GM21786 (cell line): Measurements from ENCODE around the gene VOPP1.
"Not testable (repeated sequence)": the region's sequence is repeated elsewhere in the genome, so short reads cannot be mapped to it uniquely, and the experiment has no call there.

Source experiments
- ATAC-seq: cut with Tn5 transposase; IDR thresholded peaks from one replicate; pipeline ENCODE4 v1.9.1; 2021; ENCODE audit not compliant: unreplicated experiment

VOPP1 gene

DNA sequence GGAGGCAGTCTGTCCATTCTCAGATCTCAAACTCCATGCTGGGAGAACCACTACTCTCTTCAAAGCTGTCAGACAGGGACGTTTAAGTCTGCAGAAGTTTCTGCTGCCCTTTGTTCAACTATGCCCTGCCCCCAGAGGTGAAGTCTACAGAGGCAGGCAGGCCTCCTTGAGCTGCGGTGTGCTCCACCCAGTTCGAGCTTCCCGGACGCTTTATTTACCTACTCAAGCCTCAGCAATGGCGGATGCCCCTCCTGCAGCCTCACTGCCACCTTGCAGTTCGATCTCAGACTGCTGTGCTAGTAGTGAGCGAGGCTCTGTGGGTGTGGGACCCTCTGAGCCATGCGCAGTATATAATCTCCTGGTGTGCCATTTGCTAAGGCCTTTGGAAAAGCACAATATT, 10.4 kb upstream of the VOPP1 start:
- ATAC-seq, result not testable (repeated sequence)

DNA sequence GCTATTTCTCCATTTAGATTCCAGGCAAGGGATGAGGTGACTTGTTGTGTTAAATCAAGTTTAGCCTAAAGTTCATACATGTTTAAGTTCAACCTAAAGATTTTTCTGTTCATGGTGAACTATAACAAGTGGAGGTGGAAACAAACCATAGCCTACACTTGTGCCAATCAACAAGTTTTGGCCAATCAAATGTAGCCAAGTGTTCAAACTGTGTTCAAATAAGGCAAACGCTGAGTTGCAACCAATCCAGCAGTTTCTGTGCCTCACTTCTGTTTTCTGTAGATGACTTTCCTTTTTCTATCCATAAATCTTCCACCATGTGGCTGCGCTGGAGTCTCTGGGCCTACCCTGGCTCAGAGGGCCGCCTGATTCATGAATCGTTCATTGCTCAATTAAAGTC, 4.5 kb upstream of the VOPP1 start:
- no peak for ATAC-seq

DNA sequence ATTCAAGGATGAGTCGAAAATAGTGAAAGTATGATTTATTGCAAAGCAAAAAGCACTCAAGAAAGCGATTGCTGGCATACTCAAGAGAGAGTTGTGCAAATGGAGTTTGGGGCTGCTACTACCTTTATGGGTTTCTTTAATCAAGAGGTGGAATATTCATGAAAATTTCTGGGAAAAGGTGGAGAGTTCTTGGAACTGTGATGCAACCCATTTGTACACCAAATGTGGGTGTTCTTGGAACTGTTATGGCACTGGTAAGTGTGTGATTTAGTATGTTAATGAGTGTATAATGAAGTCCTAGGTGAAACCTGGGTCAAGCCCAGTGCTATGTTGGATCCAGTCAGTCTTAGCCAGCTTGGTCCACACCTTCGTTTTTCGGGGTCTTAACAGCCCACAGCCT, 3.4 kb upstream of the VOPP1 start:
- ATAC-seq, result no peak

DNA sequence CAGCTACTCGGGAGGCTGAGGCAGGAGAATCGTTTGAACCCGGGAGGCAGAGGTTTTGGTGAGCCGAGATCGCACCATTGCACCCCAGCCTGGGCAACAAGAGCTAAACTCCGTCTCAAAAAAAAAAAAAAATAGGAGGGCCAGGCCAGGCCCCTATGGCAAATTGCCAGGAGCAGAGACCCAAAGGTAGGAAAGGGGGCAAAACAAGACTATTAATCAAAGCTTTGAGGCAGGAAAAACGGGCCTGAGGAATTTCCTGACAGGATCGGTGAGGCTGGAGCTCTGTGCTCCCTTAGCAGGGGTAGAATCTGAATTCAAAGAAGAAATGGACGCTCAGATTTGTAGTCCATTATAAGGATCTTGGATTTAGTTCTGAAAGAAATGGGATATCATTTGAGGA, 2.8 kb upstream of the VOPP1 start:
- ATAC-seq, result no peak

DNA sequence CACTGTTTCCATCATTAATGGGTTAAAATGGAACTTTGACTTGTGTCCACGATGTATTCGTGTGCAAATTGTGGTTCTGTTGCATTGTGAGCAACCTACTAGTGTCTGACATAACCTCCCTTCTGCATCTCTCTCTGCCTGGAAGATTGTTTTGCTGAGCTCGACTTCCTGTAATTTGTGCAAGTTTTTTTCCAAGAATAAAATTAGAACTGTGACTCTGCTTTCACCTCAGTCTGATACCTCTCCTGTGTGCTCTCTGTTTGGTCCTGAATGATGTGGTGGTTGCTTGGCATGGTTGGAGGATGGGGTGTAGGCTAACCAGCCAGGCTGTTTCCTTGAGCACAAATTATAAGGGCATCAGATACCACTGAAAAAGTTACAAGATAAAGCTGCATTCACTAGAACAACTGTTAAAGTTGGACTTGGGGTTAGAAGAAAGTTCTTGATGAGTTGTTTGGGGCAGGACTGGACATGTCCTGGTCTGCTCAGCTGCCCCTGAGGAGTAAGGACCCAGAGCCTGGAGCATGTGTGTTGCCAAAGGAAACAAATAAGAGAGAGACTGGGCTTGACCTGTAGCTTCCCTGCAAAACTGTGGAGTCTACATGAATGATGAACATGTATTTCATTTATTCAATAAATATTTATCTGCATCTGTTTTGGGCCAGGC, 1.9 kb upstream of the VOPP1 start:
- no peak for ATAC-seq

DNA sequence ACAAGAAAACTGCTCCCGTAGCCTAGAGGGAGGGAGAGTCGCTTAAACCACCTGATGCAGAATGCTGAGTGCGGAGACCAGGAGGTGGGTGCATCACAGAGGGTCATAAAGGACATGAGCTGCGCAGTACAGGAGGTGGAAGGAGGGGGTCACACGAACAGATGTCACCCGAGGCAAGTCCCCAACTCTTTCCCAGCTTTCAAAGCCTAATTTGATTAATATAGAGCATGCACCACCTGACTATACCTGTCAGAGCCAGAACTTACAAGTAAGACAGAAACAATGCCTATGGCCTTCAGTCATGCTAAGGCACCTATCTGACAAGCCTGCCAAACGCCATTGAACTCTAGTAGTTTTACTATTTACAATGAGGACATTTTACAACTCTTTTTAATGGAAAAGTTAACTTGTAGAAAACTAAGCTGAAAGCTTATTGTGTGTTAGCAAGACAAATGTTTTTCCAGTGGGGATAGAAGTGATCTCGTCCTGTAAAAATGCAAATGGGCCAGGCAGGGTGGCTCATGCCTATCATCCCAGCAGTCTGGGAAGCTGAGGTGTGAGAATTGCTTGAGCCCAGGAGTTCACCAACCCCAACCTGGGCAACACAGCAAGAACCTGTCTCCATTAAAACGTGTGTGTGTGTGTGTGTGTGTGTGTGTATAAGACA, 1.1 kb upstream of the VOPP1 start:
- ATAC-seq, result no peak

DNA sequence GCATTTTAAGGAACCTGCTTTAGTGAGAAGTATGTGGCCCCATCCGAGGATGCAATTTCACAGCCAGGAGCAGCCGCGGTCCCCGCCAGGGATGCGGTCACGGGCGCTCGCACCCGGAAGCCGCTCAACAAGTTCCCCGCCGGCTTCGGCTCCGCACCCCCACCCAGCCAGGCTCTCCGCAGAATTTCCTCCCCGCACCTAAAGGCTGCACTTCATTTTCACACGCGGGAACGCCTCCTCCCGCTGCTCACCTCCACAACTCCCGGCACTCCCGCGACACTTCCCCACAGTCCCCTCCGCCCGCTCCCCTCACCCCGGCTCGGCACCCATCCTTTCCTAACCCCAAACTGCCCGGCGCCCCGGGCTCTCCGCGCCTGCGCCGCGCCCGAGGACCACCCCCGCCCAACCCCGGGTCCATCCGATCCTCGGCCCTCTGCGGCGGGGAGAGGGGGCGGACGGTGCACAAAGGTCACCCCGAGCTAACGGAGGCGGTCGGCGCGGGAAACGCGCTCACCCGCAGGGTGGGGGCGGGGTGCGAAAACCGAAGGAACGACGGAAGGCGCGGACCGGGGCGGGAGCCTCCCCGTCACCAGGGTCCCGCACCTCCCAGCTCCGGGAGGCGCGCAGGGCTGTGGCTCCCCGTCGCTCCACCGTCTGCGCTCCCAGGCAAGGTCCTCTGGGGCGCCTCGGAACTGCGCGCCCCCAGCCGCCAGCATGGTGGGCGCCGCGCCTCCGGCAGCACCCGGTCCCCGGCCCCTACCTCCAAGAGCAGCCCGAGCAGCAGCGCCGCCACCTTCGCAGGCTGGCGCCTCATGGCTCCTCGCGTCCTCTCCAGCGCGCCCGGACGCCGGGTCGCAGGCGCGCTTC, 558 bp downstream of the VOPP1 start:
- ATAC-seq, result peak; percentile 9

DNA sequence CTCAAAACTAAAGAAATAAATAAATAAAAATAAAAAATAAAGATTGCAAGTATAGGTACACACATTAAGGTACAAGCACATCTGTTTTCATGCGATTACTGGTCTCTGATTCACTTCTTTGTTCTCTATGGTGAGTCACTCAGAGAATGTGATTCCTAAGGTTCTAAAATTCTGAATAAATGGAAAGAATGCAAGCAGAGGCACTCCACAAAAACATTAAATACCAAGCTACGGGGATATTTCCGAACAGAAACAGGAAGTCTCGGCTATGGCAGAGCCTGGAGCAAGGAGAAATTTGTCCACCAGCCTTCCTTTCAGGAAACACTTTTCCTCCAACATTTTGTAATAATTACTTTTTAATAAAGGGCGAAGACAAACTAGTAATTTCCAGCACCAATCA, 1.4 kb downstream of the VOPP1 start:
- no peak for ATAC-seq

DNA sequence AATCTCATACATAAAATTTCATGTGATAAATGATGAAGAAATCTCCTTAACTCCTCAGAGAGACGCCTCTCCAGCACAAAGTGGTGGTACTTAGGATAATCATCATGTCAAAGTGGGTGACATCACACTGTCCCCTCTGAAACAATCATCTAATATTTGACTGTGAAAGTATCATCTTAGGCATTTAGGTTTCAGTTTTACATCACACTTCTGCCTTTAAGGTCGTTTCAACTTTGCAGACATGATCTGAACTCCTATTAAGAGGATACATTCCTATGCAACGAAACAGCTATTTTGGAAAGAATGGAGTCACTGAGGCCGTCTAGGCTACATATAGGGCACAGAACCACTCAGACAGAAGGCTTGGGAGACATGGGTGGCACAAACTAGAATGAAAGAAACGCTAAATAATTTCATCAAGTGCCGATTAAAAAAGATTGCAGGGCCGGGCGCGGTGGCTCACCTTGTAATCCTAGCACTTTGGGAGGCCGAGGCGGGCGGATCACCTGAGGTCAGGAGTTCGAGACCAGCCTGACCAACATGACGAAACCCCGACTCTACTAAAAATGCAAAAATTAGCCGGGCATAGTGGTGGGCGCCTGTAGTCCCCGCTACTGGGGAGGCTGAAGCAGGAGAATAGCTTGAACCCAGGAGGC, 2.0 kb downstream of the VOPP1 start:
- ATAC-seq, result peak; percentile 34

DNA sequence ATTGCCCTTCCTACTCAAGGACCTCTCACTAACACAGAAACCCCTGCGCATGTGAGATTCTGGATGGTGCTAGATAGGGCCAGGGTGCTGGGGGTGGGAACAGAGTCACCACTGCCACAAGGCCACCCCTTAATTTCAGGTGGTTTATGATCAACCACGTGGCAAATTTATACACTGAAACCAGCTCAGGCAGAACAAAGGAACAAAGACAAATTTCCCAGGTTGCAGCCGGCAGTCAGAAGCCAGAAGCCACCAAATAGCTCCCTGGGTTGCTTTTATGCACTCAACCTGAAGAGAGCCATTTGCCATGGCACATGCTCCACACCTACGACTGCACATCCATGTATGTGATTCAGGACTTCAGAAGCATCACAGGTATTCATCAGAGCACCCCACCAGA, 2.5 kb downstream of the VOPP1 start:
- ATAC-seq, result peak; percentile 24

DNA sequence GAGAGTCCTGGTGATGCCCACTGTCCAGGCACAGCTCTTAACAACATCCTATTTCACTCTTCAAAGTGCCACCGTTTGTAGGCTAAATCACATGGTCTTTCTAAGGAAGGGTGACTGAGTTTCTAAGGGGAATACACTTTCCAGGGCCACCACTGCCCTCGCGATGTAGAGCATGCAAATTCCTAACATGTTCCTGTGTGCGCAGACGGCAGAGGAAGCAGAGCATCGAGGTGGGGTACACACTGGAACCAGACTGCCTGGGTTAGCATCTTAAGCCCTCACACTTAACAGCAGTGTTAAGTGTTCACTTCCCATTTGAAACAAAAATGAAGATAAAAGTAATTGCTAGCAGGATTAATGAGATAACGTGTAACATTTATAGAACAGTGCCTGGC, 3.0 kb downstream of the VOPP1 start:
- ATAC-seq, result no peak

DNA sequence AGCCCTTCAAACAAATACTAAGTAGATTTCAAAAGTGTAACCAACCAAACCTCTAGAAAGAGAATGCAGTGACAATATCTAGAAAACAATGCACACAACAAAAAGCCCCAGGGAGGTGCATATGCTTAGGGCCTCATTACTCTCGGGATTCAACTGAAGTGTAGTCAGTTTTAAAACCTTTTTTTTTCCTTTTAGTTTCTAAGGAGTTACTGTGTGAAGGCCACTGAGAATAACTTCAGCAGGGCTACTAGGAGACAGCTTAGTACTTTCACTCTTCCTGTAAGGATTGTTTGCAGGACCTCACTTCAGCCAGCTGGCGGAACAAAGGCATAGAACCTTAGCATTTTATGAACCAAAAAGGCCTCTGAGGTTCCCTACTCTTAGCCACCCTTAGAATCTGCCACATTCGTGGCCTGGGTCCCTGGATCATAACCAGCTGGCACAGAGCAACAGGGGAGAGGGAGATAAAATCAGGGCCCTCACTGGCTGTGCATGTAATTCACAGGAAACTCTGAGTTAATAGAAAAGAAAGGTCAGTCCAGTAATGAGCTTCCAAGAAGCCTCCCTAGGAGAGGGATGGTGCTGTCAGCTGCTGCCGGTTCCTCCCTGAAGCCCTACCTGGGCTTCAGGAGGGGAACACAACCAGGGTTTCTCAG, 3.6 kb downstream of the VOPP1 start:
- no peak for ATAC-seq

DNA sequence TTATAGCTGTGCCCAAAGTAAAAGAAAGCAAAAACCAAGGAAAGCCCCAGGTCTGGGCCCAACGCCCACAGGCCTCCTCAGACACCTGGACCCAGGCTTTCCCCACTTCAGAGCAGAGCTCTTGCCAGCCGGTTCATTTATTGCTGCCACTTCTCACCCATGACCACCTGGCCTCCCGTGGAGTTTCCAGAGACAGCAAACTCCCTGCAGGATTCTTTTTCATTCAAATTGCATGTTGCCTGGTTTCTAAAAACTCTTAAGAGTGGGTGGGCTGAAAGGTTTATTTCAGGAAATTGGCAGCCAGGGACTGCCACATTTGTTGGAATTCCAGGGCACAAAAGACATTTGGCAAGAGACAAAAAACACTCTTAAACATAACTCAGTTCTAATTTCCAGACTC, 4.7 kb downstream of the VOPP1 start:
- ATAC-seq, result no peak

DNA sequence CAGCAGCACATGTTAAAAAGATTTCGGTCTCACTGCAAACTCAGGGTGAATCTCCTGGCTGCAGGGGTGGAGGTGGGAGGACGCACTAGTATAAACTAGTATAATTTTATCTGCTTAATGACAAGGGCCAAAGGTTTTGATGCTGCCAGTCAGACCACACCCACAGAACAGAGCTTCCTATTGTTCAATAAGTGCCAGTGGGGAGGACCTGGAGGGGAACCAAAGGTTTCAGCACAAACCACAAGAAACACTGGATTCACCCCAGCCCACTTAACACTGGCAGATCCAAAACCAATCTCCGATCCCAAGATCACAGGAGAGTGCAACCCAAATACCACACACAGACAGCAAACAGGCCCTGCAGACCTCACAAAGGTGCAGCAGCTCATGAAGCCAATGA, 6.6 kb downstream of the VOPP1 start:
- ATAC-seq, result no peak

DNA sequence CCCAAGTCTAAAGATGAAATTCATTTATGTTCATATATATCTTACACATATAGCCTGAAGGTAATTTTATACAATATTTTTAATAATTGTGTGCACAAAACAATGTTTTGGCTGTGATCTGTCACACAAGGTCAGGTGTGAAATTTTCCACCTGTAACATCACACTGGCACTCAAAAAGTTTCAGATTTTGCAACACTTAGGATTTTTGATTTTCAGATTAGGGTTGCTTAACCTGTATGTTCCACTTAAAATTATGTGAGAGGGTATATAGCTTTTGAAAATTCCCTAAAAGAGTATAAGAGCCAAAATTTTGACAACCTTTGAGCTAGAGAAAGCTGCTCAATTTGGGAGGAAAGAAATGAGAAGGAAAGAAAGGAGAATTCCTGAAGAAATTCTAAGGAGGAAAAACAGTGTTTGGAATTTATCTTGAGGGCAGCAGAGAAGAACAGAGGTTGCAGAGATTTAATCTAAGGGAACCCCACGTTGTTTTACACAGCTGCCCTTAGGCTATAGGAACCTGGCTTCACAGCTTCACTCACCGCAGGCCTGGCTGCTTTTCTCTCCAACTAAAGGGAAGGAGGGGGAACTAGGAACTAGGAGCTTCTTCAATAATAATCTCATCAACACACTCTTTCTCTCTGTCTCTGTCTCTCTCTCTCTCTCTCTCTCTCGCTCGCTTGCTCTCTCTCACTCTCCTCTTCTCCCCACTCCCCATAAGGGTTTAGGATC, 8.5 kb downstream of the VOPP1 start:
- no peak for ATAC-seq

DNA sequence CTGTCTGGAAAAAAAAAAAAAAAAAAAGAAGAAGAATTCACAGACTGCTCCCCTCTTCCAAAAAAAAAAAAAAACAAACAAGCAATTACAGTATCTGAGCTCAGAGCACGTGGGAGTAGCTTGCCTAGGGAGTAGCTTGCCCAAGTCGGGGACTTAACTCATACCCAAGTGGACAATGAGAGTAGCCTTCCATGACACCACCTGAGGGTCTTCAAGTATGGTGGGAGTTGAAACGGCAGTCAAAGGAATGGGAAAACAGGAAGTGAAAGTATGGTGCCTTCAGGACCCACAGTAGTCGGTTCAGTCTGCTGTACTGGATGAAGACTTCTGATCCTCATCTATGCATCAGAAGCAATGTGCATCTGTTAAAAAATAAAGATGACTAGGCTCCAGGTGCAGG, 10.6 kb downstream of the VOPP1 start:
- ATAC-seq, result no peak

DNA sequence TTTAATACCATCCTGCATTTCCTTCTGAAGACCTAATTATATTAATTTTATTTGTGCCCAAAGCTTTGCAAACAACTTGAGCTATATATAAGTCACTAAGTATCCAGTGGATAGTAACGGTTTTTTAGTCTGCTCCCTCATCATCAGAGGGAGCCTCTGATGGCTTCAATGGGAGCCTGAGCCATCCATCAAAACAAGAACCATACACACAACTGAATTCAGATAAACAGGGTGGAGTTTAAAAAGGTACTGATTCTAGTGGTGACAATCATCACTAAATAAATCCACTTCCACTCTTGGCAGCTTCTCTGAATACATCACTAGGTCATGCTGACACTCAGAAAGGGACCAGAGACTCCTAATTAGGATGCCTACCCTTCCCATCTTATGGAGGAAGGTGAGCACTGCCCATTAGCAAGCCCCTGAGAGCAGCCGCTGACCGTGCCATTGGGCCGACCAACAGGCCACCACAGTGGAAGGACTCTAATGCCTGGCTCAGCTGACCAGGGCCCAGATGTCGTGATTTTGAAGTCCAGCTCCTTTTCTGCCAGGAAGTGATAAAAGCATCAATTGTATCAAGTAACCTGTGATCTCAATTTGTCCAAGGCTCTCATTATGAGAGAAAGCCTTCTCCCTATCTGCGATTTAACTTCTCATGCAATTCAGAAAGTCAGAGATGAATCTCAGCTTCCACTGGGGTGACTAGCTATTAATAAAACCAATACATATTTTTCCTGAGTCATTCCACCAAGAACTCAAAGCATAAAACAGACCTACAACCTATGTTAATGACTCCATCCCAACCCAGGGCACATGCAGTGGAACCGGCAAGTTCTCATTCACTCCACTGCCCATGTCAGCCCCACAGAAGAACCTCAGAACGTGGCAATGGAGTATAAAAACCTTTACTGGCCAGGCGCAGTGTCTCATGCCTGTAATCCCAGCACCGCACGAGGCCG, 13.1 kb downstream of the VOPP1 start:
- no peak for ATAC-seq

DNA sequence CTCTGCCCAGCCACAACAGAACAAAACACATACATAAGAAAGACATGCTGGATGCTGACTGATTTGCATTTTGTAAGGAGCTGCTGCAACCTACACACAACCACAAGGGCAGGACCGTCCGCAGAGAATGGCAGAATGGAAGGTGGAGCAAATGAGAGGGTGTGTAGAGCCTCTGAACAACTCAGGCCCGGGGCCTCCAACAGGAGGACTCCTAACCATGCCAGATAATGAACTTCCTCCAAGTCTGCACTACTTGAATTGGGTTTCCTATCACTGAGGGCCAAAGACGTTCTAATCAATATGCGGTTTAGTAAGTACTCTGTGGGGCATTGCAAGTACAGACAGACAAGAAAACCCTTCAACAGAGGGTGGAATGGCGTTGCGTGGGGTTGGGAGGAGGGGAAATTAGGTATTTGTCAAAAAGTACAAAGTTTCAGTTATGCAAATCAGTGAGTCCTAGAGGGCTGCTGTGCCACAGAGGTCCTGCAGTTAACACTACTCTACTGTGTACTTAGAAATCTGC, 14.6 kb downstream of the VOPP1 start:
- ATAC-seq, result peak; percentile 72

DNA sequence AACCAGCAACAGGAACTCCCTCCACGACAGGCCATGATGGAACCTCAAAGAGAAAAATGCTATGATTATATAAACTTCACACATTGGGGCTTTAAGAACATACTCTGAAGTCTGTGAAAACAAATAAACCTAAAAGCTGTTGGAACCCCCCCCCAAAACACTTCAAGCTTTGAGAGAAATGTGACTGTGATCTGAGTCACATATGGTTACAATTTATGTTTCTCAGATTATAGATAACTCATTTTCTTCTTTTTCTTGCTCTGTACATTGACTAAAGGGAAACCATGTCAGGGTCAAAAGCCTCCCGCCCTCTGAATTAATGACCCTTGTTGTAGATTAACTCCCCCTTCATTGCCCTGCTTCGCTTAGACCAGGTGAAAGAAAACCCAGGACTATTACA, 15.8 kb downstream of the VOPP1 start:
- no peak for ATAC-seq
